ENCODE results near the gene TMEM19.
"Not testable (repeated sequence)": the region's sequence is repeated elsewhere in the genome, so short reads cannot be mapped to it uniquely, and the experiment has no call there.

TMEM19 gene

DNA sequence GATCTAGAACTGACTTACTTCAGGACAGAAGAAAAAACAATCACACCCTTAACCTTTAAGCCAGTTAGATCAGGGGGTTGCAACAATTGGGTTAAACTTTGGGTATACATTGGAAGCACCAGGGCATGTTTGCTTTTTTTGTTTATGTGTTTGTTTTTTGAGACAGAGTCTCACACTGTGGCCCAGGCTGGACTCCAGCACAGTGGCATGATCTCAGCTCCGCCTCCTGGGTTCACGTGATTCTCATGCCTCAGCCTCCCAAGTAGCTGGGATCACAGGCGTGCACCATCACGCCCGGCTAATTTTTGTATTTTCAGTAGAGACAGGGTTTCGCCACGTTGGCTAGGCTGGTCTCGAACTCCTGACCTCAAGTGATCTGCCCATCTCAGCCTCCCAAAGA lies 16.3 kb downstream of the TMEM19 start:
- in situ Hi-C loops (cut with HindIII; ENCODE audit: low pct_ligation_motif_present, low pct_unique_long_range_greater_than_20kb, low sequenced_read_pairs); DNase-seq: not testable (repeated sequence)

DNA sequence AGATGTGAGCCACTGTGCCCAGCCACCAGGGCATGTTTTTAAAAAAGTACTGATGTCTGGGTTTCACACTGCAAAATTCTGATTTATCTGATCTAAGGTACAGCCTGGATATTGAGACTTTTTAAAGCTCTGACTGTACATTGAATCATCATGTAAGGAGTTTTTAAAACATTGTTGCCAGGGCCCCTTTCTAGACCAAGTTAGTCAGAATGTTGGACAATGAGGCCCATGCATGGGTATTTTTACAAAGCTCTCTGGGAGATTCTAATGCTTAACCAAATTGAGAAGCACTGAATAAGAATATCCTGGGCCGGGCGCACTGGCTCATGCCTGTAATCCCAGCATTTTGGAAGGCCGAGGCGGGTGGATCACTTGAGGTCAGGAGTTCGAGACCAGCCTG lies 16.7 kb downstream of the TMEM19 start:
- no peak for DNase-seq
- in situ Hi-C loops (cut with HindIII; ENCODE audit: low pct_ligation_motif_present, low pct_unique_long_range_greater_than_20kb, low sequenced_read_pairs), result no loop called here

DNA sequence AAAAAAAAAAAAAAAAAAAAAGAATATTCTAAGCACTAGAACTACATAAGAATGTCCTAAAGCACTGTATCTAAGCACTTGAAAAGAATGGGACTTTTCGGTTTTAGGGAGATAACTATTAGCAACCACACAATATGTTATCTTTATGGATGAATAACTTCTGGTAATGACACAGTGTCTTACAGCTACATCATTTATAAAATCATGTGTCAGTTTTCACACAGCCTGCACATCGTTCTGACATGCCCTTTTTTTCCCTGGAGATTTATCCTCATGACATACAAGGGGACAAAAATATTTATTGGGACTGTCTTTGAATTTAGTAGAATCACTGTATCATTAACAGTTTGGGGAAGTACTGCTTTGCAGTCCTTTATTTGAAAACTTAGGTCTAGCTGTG lies 17.3 kb downstream of the TMEM19 start:
- no peak for DNase-seq
- in situ Hi-C loops (cut with HindIII; ENCODE audit: low pct_ligation_motif_present, low pct_unique_long_range_greater_than_20kb, low sequenced_read_pairs), result no loop called here

- DNase-seq, result no peak
- in situ Hi-C loops (cut with HindIII; ENCODE audit: low pct_ligation_motif_present, low pct_unique_long_range_greater_than_20kb, low sequenced_read_pairs), result no loop called here
Observed at GRCh38 chr12:71704920-71705319, 19.0 kb downstream of the TMEM19 start.

- no peak for DNase-seq
- in situ Hi-C loops (cut with HindIII; ENCODE audit: low pct_ligation_motif_present, low pct_unique_long_range_greater_than_20kb, low sequenced_read_pairs), result no loop called here
Observed at GRCh38 chr12:71708658-71709057, 22.8 kb downstream of the TMEM19 start.

- DNase-seq, result peak; percentile 94
- in situ Hi-C loops (cut with HindIII; ENCODE audit: low pct_ligation_motif_present, low pct_unique_long_range_greater_than_20kb, low sequenced_read_pairs), result no loop called here
Observed at GRCh38 chr12:71710276-71711125, 24.6 kb downstream of the TMEM19 start.

DNA sequence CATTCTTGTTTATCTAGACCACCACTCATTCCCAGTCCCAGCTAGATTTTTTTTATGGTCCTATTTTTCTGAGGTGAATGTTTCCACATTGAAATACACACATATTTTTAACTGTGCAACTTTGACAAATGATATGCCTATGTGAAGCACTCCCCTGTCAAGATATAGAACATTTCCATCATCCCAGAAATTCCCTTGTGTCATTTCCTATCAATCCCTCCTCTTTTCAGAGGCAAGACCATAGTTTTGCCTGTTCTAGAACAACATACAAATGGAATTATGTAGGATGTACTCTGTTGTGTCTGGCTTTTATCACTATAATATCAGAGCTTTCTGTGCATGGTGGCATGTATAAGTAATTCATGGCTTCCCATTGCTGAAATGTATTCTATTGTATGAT lies 32.7 kb downstream of the TMEM19 start:
- in situ Hi-C loops (cut with HindIII; ENCODE audit: low pct_ligation_motif_present, low pct_unique_long_range_greater_than_20kb, low sequenced_read_pairs), result no loop called here

GRCh38 chr12:71719647-71720370 lies 33.9 kb downstream of the TMEM19 start:
- in situ Hi-C loops (cut with HindIII; ENCODE audit: low pct_ligation_motif_present, low pct_unique_long_range_greater_than_20kb, low sequenced_read_pairs), result no loop called here
- DNase-seq, result no peak

More for the DNA sequence above, 32.7 kb downstream of the TMEM19 start:
- no peak for DNase-seq

- in situ Hi-C loops (cut with HindIII; ENCODE audit: low pct_ligation_motif_present, low pct_unique_long_range_greater_than_20kb, low sequenced_read_pairs), result no loop called here
- DNase-seq, result no peak
Observed at GRCh38 chr12:71721783-71722505, 36.1 kb downstream of the TMEM19 start.

- DNase-seq, result no peak
- in situ Hi-C loops (cut with HindIII; ENCODE audit: low pct_ligation_motif_present, low pct_unique_long_range_greater_than_20kb, low sequenced_read_pairs), result no loop called here
Observed at GRCh38 chr12:71725011-71725410, 39.1 kb downstream of the TMEM19 start.

DNA sequence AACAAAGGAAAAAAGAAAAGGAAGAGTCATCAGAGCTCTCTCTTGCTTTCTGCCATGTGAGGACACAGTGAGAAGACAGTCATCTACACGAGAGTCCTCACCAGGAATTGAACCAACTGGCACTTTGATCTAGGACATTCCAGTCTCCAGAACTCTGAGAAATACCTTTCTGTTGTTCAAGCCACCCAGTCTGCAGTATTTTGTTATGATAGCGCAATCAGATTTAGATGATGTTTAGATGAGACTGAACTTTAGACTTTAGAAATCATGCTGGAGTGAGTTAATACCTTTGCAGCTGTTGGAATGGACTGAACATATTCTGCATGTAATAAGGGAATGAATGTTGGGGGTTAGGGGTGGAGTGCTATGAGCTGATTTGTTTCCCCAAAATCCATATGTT lies 40.7 kb downstream of the TMEM19 start:
- in situ Hi-C loops (cut with HindIII; ENCODE audit: low pct_ligation_motif_present, low pct_unique_long_range_greater_than_20kb, low sequenced_read_pairs), result no loop called here
- no peak for DNase-seq

GRCh38 chr12:71727958-71728357 lies 42.1 kb downstream of the TMEM19 start:
- no peak for DNase-seq
- in situ Hi-C loops (cut with HindIII; ENCODE audit: low pct_ligation_motif_present, low pct_unique_long_range_greater_than_20kb, low sequenced_read_pairs), result no loop called here

DNA sequence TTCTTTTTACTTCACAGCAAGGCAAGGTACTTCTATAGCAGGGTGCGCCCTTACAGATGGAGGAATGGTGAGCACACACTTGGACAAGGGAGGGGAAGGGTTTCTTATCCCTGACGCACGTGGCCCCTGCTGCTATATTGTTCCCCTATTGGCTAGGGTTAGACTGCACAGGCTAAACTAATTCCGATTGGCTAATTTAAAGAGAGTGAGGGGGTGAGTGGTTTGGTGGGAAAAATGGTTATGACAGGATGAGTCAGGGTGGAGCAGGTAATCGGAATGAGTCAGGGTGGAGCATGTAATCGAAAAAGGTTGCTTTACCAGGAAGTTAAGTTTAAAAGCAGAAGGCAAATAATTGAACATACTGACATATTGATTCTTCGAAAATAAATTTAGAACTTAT lies 45.1 kb downstream of the TMEM19 start:
- in situ Hi-C loops (cut with HindIII; ENCODE audit: low pct_ligation_motif_present, low pct_unique_long_range_greater_than_20kb, low sequenced_read_pairs), result no loop called here
- no peak for DNase-seq

DNA sequence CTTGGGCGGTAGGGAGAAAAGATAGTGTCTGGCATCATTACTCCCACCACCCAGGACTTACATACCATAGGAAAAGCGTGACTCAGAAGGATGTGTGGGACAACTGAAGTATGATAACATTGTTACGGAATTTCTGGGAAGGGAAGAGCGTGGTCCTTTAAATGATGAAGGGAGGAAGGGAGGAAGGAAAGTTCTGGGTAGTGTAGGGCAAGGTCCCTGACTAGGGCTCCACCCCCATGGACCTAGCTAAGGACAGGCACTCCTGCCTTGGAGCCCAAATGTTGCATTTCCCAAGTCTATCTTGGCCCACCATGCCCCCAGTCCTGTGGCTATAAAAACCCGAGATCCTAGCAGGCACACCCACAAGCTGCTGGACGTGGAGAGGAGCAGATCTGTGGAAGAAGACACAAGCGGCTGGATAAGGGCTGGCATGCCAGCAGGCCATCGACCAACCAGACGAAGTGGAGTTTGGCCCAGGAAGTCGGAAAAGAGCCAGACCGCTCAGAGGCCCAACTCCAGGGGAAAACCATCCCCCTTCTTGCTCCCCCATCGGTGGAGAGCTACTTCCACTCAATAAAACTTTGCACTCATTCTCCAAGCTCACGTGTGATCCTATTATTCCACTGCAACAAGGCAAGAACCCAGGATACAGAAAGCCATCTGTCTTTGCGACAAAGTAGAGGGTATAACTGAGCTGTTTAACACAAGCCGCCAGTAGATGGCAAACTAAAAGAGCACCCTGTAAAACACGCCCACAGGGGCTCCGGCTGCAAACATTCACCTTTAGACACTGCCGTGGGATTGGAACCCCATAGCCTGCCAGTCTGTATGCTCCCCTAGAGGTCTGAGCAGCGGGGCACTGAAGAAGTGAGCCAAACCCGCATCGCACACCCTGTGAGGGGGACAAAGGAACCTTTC lies 45.8 kb downstream of the TMEM19 start:
- in situ Hi-C loops (cut with HindIII; ENCODE audit: low pct_ligation_motif_present, low pct_unique_long_range_greater_than_20kb, low sequenced_read_pairs), result no loop called here
- DNase-seq, result no peak

GRCh38 chr12:71732357-71732712 lies 46.5 kb downstream of the TMEM19 start:
- DNase-seq, result no peak
- in situ Hi-C loops (cut with HindIII; ENCODE audit: low pct_ligation_motif_present, low pct_unique_long_range_greater_than_20kb, low sequenced_read_pairs), result no loop called here

- in situ Hi-C loops (cut with HindIII; ENCODE audit: low pct_ligation_motif_present, low pct_unique_long_range_greater_than_20kb, low sequenced_read_pairs), result no loop called here
- no peak for DNase-seq
Observed at GRCh38 chr12:71737197-71737596, 51.3 kb downstream of the TMEM19 start.

GRCh38 chr12:71742998-71743397 lies 57.1 kb downstream of the TMEM19 start:
- DNase-seq, result no peak
- in situ Hi-C loops (cut with HindIII; ENCODE audit: low pct_ligation_motif_present, low pct_unique_long_range_greater_than_20kb, low sequenced_read_pairs), result no loop called here

GRCh38 chr12:71744522-71745300 lies 58.8 kb downstream of the TMEM19 start:
- DNase-seq, result no peak
- in situ Hi-C loops (cut with HindIII; ENCODE audit: low pct_ligation_motif_present, low pct_unique_long_range_greater_than_20kb, low sequenced_read_pairs), result no loop called here

Measured in ACHN (cell line).